Measurements from ENCODE around the gene ORAI3. TPM values are rescaled to one million over a fixed set of nuclear protein-coding genes. Genes with fewer than 3 reads are reported as not detected.

Gene ORAI3
- total and polyA plus RNA-seq, 7 experiments from 2014 or later: 6.0 to 29.8 (median 17.8) TPM

DNA sequence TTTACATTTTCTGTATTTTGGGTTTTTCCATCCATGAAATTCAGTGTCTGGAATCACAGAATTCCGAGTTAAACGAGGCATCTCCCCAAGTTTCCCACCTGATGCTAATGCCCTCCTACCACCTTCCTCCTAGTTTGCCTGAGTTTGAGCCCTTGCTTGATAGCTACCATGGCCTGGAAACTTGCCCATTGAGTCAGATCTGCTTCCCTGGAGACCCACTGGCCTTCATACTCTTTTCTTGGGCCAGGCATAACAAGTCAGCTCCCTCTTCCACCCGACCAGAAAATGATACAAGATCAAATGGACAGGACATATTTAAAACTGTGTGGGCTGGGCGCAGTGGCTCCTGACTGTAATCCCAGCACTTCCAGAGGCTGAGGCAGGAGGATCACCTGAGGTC lies 18.9 kb downstream of the ORAI3 start:
- DNase-seq (no peak), ATAC-seq (no peak)
- CTCF ChIA-PET: no interaction called here
- Histone ChIP-seq H3K9me3 (ENCODE audit: control insufficient read depth in 2 of 3, low read length in 3 of 3) (no peaks in the 10 kb centered on the region), H3K27me3 (ENCODE audit: control insufficient read depth in 2 of 2, insufficient read depth in 2 of 2, low read length in 2 of 2) (no peaks in the 10 kb centered on the region), H3K4me3 (ENCODE audit: low read length) (no peak overlapping the region), H3K4me1 (ENCODE audit: control insufficient read depth in 2 of 2, insufficient read depth in 2 of 2, low read length in 2 of 2) (no peaks in the 10 kb centered on the region), H3K36me3 (ENCODE audit: control insufficient read depth in 2 of 3, insufficient read depth in 3 of 3, low read length in 3 of 3) (peaks cover 19 to 93% (median 19%) of the 10 kb centered on the region in 3 experiments), H3K27ac (ENCODE audit: low read depth, low read length) (no peak overlapping the region)
- Mint-ChIP-seq H3K36me3 (peaks cover 23 to 63% (median 31%) of the 10 kb centered on the region in 5 donors), H3K9me3 (no peaks in the 10 kb centered on the region), H3K27me3 (no peaks in the 10 kb centered on the region), H3K4me1 (peaks cover 0 to 18% (median 4%) of the 10 kb centered on the region in 7 donors), H3K27ac (peak overlapping the region in 3 of 9 donors; percentile 28 to 55 (median 39)), H3K4me3 (no peak overlapping the region)
- intact Hi-C loops (cut with micrococcal nuclease): no loop called here
- POLR2A ChIA-PET: no interaction called here

DNA sequence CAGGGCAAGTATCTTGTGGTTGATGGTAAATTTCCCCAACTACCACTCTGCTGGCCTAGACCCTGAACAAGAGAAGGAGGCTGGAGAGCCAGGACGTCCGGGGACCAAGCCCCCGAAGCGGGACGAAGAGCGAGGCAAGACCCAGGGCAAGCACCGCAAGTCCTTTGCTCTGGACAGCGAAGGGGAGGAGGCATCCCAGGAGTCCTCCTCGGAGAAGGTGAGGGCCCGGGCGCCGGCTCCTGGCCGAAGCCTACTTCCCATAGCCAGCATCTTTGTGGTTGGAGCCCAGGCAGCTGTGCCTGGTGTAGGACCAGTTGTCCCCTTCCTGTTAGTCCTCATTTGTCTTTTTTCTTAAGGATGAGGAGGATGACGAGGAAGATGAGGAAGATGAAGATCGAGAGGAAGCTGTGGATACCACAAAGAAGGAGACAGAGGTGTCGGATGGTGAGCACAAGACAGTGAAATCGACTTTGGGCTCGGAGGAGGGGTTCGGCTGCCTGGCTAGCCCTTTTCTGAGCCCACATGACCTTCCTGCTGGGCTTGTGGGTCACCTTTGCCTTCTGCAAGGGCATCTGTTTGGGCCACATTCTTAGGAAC lies 20.5 kb downstream of the ORAI3 start:
- Histone ChIP-seq H3K4me1 (ENCODE audit: control insufficient read depth in 2 of 2, insufficient read depth in 2 of 2, low read length in 2 of 2) (no peaks in the 10 kb centered on the region), H3K27me3 (ENCODE audit: control insufficient read depth in 2 of 2, insufficient read depth in 2 of 2, low read length in 2 of 2) (no peaks in the 10 kb centered on the region), H3K4me3 (ENCODE audit: low read length) (no peak overlapping the region), H3K27ac (ENCODE audit: low read depth, low read length) (no peak overlapping the region), H3K9me3 (ENCODE audit: control insufficient read depth in 2 of 3, low read length in 3 of 3) (no peaks in the 10 kb centered on the region), H3K36me3 (ENCODE audit: control insufficient read depth in 2 of 3, insufficient read depth in 3 of 3, low read length in 3 of 3) (peaks cover 14 to 93% (median 19%) of the 10 kb centered on the region in 3 experiments)
- H3K4me3 Mint-ChIP-seq: no peak overlapping the region
- peaks cover 27 to 66% (median 36%) of the 10 kb centered on the region in 5 donors for H3K36me3 Mint-ChIP-seq
- peaks cover 0 to 15% (median 6%) of the 10 kb centered on the region in 7 donors for H3K4me1 Mint-ChIP-seq
- intact Hi-C loops (cut with micrococcal nuclease): no loop called here
- ChIA-PET CTCF (no interaction called here), POLR2A (interaction anchor here (1.0 kb wide), 2 partner anchors 9 to 20 kb away, joined by 3 read pairs; no protein-coding TSS in a partner anchor)
- no peaks in the 10 kb centered on the region for H3K9me3 Mint-ChIP-seq
- DNase-seq: no peak
- peak overlapping the region in 1 of 9 donors; percentile 77 for H3K27ac Mint-ChIP-seq
- H3K27me3 Mint-ChIP-seq: no peaks in the 10 kb centered on the region
- no peak for ATAC-seq

DNA sequence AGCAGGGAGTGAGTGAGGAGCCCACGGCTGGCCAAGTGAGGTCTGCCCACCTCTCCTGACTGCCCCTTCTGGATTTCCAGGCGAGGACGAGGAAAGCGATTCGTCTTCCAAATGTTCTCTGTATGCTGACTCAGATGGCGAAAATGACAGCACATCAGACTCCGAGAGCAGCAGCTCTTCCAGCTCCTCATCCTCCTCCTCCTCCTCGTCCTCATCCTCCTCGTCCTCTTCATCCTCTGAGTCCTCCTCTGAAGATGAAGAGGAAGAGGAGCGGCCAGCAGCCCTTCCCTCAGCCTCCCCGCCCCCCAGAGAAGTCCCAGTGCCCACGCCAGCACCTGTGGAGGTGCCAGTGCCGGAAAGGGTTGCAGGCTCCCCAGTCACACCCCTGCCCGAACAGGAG lies 22.4 kb downstream of the ORAI3 start:
- DNase-seq: no peak
- H3K4me3 ChIP-seq (ENCODE audit: low read length): no peak overlapping the region
- H3K36me3 ChIP-seq (ENCODE audit: control insufficient read depth in 2 of 3, insufficient read depth in 3 of 3, low read length in 3 of 3): peaks cover 14 to 92% (median 16%) of the 10 kb centered on the region in 3 experiments
- Mint-ChIP-seq H3K27ac (peak overlapping the region in 2 of 9 donors; percentile 56 to 66), H3K4me1 (peaks cover 0 to 12% (median 8%) of the 10 kb centered on the region in 7 donors), H3K4me3 (peak overlapping the region in 1 of 10 donors; percentile 23), H3K27me3 (no peaks in the 10 kb centered on the region), H3K36me3 (peaks cover 27 to 61% (median 41%) of the 10 kb centered on the region in 5 donors), H3K9me3 (no peaks in the 10 kb centered on the region)
- no peak overlapping the region for H3K27ac ChIP-seq (ENCODE audit: low read depth, low read length)
- H3K9me3 ChIP-seq (ENCODE audit: control insufficient read depth in 2 of 3, low read length in 3 of 3): no peaks in the 10 kb centered on the region
- no peaks in the 10 kb centered on the region for H3K27me3 ChIP-seq (ENCODE audit: control insufficient read depth in 2 of 2, insufficient read depth in 2 of 2, low read length in 2 of 2)
- no peak for ATAC-seq
- intact Hi-C loops (cut with micrococcal nuclease): no loop called here
- ChIA-PET POLR2A (no interaction called here), CTCF (no interaction called here)
- H3K4me1 ChIP-seq (ENCODE audit: control insufficient read depth in 2 of 2, insufficient read depth in 2 of 2, low read length in 2 of 2): no peaks in the 10 kb centered on the region

DNA sequence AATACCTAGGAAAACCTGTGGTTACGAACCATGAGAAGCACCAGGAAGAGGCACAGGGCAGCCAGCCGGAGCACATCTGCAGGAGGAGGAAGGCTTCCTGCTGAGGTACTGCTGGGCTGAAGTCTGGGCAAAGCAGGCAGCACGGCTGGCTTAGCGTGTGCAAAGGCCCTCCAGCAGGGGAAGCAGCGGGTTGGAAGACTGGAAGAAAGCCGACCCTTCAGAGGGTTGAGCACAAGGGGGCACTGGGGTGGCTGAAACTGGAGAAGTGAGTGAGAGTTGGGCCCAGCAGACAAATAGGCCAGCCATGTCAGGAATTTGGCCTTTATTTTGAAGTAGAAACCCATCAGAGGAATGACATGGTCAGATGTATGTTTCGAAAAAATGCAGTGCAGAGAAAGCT lies 24.0 kb downstream of the ORAI3 start:
- H3K36me3 ChIP-seq (ENCODE audit: control insufficient read depth in 2 of 3, insufficient read depth in 3 of 3, low read length in 3 of 3): peaks cover 11 to 92% (median 14%) of the 10 kb centered on the region in 3 experiments
- CTCF ChIA-PET: no interaction called here
- H3K27ac ChIP-seq (ENCODE audit: low read depth, low read length): no peak overlapping the region
- intact Hi-C loops (cut with micrococcal nuclease): no loop called here
- no peak for DNase-seq
- H3K27me3 Mint-ChIP-seq: no peaks in the 10 kb centered on the region
- ATAC-seq: no peak
- H3K27me3 ChIP-seq (ENCODE audit: control insufficient read depth in 2 of 2, insufficient read depth in 2 of 2, low read length in 2 of 2): no peaks in the 10 kb centered on the region
- no peak overlapping the region for H3K4me3 ChIP-seq (ENCODE audit: low read length)
- no peaks in the 10 kb centered on the region for H3K9me3 ChIP-seq (ENCODE audit: control insufficient read depth in 2 of 3, low read length in 3 of 3)
- H3K4me3 Mint-ChIP-seq: no peak overlapping the region
- H3K4me1 Mint-ChIP-seq: peaks cover 0 to 12% (median 8%) of the 10 kb centered on the region in 7 donors
- peaks cover 0 to 3% (median 0%) of the 10 kb centered on the region in 11 donors for H3K9me3 Mint-ChIP-seq
- H3K27ac Mint-ChIP-seq: peak overlapping the region in 3 of 9 donors; percentile 32 to 75 (median 53)
- no peaks in the 10 kb centered on the region for H3K4me1 ChIP-seq (ENCODE audit: control insufficient read depth in 2 of 2, insufficient read depth in 2 of 2, low read length in 2 of 2)
- POLR2A ChIA-PET: no interaction called here
- peaks cover 25 to 58% (median 35%) of the 10 kb centered on the region in 5 donors for H3K36me3 Mint-ChIP-seq

- Histone ChIP-seq H3K4me1 (ENCODE audit: control insufficient read depth in 2 of 2, insufficient read depth in 2 of 2, low read length in 2 of 2) (no peaks in the 10 kb centered on the region), H3K27ac (ENCODE audit: low read depth, low read length) (no peak overlapping the region), H3K4me3 (ENCODE audit: low read length) (no peak overlapping the region), H3K36me3 (ENCODE audit: control insufficient read depth in 2 of 3, insufficient read depth in 3 of 3, low read length in 3 of 3) (peaks cover 9 to 96% (median 12%) of the 10 kb centered on the region in 3 experiments), H3K27me3 (ENCODE audit: control insufficient read depth in 2 of 2, insufficient read depth in 2 of 2, low read length in 2 of 2) (no peaks in the 10 kb centered on the region), H3K9me3 (ENCODE audit: control insufficient read depth in 2 of 3, low read length in 3 of 3) (no peaks in the 10 kb centered on the region)
- peak overlapping the region in 4 of 9 donors; percentile 73 to 86 (median 79) for H3K27ac Mint-ChIP-seq
- peaks cover 26 to 55% (median 35%) of the 10 kb centered on the region in 5 donors for H3K36me3 Mint-ChIP-seq
- POLR2A ChIA-PET: no interaction called here
- intact Hi-C loops (cut with micrococcal nuclease): no loop called here
- H3K9me3 Mint-ChIP-seq: peaks cover 0 to 3% (median 0%) of the 10 kb centered on the region in 11 donors
- H3K4me1 Mint-ChIP-seq: peaks cover 0 to 12% (median 8%) of the 10 kb centered on the region in 7 donors
- DNase-seq: no peak
- no peaks in the 10 kb centered on the region for H3K27me3 Mint-ChIP-seq
- peak overlapping the region in 1 of 10 donors; percentile 61 for H3K4me3 Mint-ChIP-seq
- no peak for ATAC-seq
- CTCF ChIA-PET: interaction anchor here (0.6 kb wide), 1 partner anchor 408 kb away, joined by 3 read pairs; no protein-coding TSS in a partner anchor
These were observed 25.5 kb downstream of the ORAI3 start for GRCh38 chr16:30974348-30974747.

DNA sequence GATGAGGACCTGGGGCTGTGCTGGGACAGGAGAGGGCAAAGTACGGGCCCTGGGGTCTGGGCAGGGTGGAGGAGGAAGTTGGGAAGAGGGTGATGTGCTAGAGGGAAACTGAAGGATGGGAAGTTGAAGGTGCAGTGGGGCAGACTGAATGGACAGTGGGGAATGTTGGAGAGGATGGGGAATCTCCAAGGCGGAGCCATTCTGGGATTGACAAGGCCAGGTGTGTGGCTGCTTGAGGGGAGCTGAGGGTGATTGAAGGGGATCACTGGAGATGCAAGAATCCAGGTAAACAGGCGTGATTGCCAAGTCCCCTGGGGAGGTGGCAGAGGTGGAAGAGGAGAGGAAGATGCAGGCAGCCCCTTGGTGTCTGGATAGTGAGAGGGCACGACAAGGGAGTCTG lies 27.6 kb downstream of the ORAI3 start:
- H3K4me3 ChIP-seq (ENCODE audit: low read length): no peak overlapping the region
- DNase-seq (no peak), ATAC-seq (no peak)
- peaks cover 0 to 3% (median 0%) of the 10 kb centered on the region in 11 donors for H3K9me3 Mint-ChIP-seq
- POLR2A ChIA-PET: interaction anchor here (0.7 kb wide), 1 partner anchor 226 kb away, joined by 3 read pairs; the partner anchor contains the start of gene PYCARD
- H3K9me3 ChIP-seq (ENCODE audit: control insufficient read depth in 2 of 3, low read length in 3 of 3): no peaks in the 10 kb centered on the region
- CTCF ChIA-PET: no interaction called here
- H3K36me3 Mint-ChIP-seq: peaks cover 17 to 43% (median 27%) of the 10 kb centered on the region in 5 donors
- H3K27ac ChIP-seq (ENCODE audit: low read depth, low read length): no peak overlapping the region
- H3K27me3 Mint-ChIP-seq: no peaks in the 10 kb centered on the region
- peaks cover 0 to 9% (median 7%) of the 10 kb centered on the region in 7 donors for H3K4me1 Mint-ChIP-seq
- H3K36me3 ChIP-seq (ENCODE audit: control insufficient read depth in 2 of 3, insufficient read depth in 3 of 3, low read length in 3 of 3): peaks cover 6 to 98% (median 7%) of the 10 kb centered on the region in 3 experiments
- intact Hi-C loops (cut with micrococcal nuclease): no loop called here
- no peak overlapping the region for H3K4me3 Mint-ChIP-seq
- peak overlapping the region in 2 of 9 donors; percentile 33 to 86 for H3K27ac Mint-ChIP-seq
- no peaks in the 10 kb centered on the region for H3K27me3 ChIP-seq (ENCODE audit: control insufficient read depth in 2 of 2, insufficient read depth in 2 of 2, low read length in 2 of 2)
- H3K4me1 ChIP-seq (ENCODE audit: control insufficient read depth in 2 of 2, insufficient read depth in 2 of 2, low read length in 2 of 2): no peaks in the 10 kb centered on the region
